Fibroblast of gingiva (primary cell): ENCODE measurements around the gene EXD3.
"Not testable (repeated sequence)": the region's sequence is repeated elsewhere in the genome, so short reads cannot be mapped to it uniquely, and the experiment has no call there.

ENCODE experiments used
- DNase-seq: peaks from one replicate; pipeline ENCODE4 v3.0.0-alpha.2; 2011; ENCODE audit warnings: low read depth

The EXD3 gene

GRCh38 chr9:137379761-137380161, 43.2 kb downstream of the EXD3 start:
- no peak for DNase-seq

- not testable (repeated sequence) for DNase-seq
These were observed 44.1 kb downstream of the EXD3 start for GRCh38 chr9:137378688-137379410.

- DNase-seq: no peak
These were observed 46.6 kb downstream of the EXD3 start for GRCh38 chr9:137376386-137376785.

- no peak for DNase-seq
These were observed 47.5 kb downstream of the EXD3 start for GRCh38 chr9:137375321-137376058.

GRCh38 chr9:137374131-137374845, 48.7 kb downstream of the EXD3 start:
- no peak for DNase-seq

- no peak for DNase-seq
These were observed 49.4 kb downstream of the EXD3 start for GRCh38 chr9:137373611-137373980.

- DNase-seq: no peak
These were observed 50.0 kb downstream of the EXD3 start for GRCh38 chr9:137372693-137373610.

- DNase-seq: no peak
These were observed 50.9 kb downstream of the EXD3 start for GRCh38 chr9:137371946-137372651.

GRCh38 chr9:137371521-137371941, 51.4 kb downstream of the EXD3 start:
- no peak for DNase-seq

- no peak for DNase-seq
These were observed 52.0 kb downstream of the EXD3 start for GRCh38 chr9:137370865-137371520.

GRCh38 chr9:137369911-137370764, 52.8 kb downstream of the EXD3 start:
- no peak for DNase-seq

GRCh38 chr9:137369061-137369787, 53.7 kb downstream of the EXD3 start:
- DNase-seq: no peak

GRCh38 chr9:137368431-137369035, 54.4 kb downstream of the EXD3 start:
- DNase-seq: no peak

- no peak for DNase-seq
These were observed 55.2 kb downstream of the EXD3 start for GRCh38 chr9:137367506-137368430.

GRCh38 chr9:137366891-137367381, 56.0 kb downstream of the EXD3 start:
- no peak for DNase-seq

- DNase-seq: no peak
These were observed 56.5 kb downstream of the EXD3 start for GRCh38 chr9:137366445-137366810.
